ENCODE data around the gene SUFU. TPM values are rescaled to one million over a fixed set of nuclear protein-coding genes. Genes with fewer than 3 reads are reported as not detected.

Gene SUFU
- total and polyA plus RNA-seq, 2 of the 13 experiments (the other 11 are each of a cell fraction or from before 2014, with no cell fraction given) = 2.9 to 5.5 TPM

DNA sequence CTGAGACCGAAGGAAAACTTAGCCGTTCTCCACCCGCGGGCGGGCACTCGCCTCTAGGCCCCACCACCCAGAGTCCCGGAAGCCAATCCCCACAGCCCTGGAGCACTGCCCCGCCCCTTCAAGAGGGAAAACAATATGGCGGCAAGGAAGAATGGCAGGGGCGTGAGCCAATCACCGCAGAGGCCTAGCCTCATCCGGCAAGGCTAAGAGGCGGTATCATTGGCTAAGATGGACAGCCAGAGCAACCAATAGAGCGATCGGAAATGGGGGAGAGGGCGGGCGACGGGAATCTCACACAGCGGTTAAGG lies 1.8 kb upstream of the SUFU start (continued):
- TF ChIP-seq, protein P1, sequence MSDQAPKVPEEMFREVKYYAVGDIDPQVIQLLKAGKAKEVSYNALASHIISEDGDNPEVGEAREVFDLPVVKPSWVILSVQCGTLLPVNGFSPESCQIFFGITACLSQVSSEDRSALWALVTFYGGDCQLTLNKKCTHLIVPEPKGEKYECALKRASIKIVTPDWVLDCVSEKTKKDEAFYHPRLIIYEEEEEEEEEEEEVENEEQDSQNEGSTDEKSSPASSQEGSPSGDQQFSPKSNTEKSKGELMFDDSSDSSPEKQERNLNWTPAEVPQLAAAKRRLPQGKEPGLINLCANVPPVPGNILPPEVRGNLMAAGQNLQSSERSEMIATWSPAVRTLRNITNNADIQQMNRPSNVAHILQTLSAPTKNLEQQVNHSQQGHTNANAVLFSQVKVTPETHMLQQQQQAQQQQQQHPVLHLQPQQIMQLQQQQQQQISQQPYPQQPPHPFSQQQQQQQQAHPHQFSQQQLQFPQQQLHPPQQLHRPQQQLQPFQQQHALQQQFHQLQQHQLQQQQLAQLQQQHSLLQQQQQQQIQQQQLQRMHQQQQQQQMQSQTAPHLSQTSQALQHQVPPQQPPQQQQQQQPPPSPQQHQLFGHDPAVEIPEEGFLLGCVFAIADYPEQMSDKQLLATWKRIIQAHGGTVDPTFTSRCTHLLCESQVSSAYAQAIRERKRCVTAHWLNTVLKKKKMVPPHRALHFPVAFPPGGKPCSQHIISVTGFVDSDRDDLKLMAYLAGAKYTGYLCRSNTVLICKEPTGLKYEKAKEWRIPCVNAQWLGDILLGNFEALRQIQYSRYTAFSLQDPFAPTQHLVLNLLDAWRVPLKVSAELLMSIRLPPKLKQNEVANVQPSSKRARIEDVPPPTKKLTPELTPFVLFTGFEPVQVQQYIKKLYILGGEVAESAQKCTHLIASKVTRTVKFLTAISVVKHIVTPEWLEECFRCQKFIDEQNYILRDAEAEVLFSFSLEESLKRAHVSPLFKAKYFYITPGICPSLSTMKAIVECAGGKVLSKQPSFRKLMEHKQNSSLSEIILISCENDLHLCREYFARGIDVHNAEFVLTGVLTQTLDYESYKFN (CRISPR knock-in tag; conservative IDR thresholded peaks at IDR 0.05) = no peak
- TF ChIP-seq ZBTB7A (CRISPR knock-in tag; IDR thresholded peaks at IDR 0.05) (no peak; the same call in 1 of the 2 replicates), BORCS8-MEF2B (CRISPR knock-in tag; IDR thresholded peaks at IDR 0.05) (no peak), ZNF383 (CRISPR knock-in tag; IDR thresholded peaks at IDR 0.05; ENCODE audit: borderline replicate concordance) (no peak), CBX1 (IDR thresholded peaks at IDR 0.05; ENCODE audit: low read depth) (no peak), NR2F2 (IDR thresholded peaks at IDR 0.05; ENCODE audit: borderline replicate concordance, low read depth) (no peak), ZNF816 (CRISPR knock-in tag; IDR thresholded peaks at IDR 0.05; ENCODE audit: borderline replicate concordance) (no peak), FOXA3 (CRISPR knock-in tag; IDR thresholded peaks at IDR 0.05) (no peak), ZBTB3 (CRISPR knock-in tag; IDR thresholded peaks at IDR 0.05; ENCODE audit: borderline replicate concordance, low read depth) (no peak), HES4 (CRISPR knock-in tag; IDR thresholded peaks at IDR 0.05; ENCODE audit: borderline replicate concordance) (no peak), ZNF782 (CRISPR knock-in tag; IDR thresholded peaks at IDR 0.05; ENCODE audit: borderline replicate concordance) (no peak), ZNF160 (CRISPR knock-in tag; IDR thresholded peaks at IDR 0.05) (no peak), ZNF138 (CRISPR knock-in tag; IDR thresholded peaks at IDR 0.05; ENCODE audit: low read depth) (no peak), BHLHE40 (IDR thresholded peaks at IDR 0.05; ENCODE audit: low read length) (no peak), RXRB (CRISPR knock-in tag; IDR thresholded peaks at IDR 0.05; ENCODE audit: borderline replicate concordance) (no peak), NFATC3 (CRISPR knock-in tag; IDR thresholded peaks at IDR 0.05) (no peak), ZNF33B (CRISPR knock-in tag; IDR thresholded peaks at IDR 0.05) (no peak)
- TF ChIP-seq, protein P2, sequence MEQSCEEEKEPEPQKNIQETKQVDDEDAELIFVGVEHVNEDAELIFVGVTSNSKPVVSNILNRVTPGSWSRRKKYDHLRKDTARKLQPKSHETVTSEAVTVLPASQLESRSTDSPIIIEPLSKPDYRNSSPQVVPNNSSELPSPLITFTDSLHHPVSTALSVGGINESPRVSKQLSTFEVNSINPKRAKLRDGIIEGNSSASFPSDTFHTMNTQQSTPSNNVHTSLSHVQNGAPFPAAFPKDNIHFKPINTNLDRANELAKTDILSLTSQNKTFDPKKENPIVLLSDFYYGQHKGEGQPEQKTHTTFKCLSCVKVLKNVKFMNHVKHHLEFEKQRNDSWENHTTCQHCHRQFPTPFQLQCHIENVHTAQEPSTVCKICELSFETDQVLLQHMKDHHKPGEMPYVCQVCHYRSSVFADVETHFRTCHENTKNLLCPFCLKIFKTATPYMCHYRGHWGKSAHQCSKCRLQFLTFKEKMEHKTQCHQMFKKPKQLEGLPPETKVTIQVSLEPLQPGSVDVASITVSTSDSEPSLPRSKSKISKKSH (CRISPR knock-in tag; IDR thresholded peaks at IDR 0.05; ENCODE audit: borderline replicate concordance) = no peak
- TF ChIP-seq, protein P3, sequence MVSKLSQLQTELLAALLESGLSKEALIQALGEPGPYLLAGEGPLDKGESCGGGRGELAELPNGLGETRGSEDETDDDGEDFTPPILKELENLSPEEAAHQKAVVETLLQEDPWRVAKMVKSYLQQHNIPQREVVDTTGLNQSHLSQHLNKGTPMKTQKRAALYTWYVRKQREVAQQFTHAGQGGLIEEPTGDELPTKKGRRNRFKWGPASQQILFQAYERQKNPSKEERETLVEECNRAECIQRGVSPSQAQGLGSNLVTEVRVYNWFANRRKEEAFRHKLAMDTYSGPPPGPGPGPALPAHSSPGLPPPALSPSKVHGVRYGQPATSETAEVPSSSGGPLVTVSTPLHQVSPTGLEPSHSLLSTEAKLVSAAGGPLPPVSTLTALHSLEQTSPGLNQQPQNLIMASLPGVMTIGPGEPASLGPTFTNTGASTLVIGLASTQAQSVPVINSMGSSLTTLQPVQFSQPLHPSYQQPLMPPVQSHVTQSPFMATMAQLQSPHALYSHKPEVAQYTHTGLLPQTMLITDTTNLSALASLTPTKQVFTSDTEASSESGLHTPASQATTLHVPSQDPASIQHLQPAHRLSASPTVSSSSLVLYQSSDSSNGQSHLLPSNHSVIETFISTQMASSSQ (IDR thresholded peaks at IDR 0.05; ENCODE audit: low read depth) = no peak
- TF ChIP-seq, protein P3 (CRISPR knock-in tag; IDR thresholded peaks at IDR 0.05; ENCODE audit: borderline replicate concordance) = no peak
- TF ChIP-seq, protein P4, sequence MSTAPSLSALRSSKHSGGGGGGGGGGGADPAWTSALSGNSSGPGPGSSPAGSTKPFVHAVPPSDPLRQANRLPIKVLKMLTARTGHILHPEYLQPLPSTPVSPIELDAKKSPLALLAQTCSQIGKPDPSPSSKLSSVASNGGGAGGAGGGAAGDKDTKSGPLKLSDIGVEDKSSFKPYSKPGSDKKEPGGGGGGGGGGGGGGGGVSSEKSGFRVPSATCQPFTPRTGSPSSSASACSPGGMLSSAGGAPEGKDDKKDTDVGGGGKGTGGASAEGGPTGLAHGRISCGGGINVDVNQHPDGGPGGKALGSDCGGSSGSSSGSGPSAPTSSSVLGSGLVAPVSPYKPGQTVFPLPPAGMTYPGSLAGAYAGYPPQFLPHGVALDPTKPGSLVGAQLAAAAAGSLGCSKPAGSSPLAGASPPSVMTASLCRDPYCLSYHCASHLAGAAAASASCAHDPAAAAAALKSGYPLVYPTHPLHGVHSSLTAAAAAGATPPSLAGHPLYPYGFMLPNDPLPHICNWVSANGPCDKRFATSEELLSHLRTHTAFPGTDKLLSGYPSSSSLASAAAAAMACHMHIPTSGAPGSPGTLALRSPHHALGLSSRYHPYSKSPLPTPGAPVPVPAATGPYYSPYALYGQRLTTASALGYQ (CRISPR knock-in tag; IDR thresholded peaks at IDR 0.05) = no peak

All from HepG2 (cell line).